GM19468 (cell line): ENCODE data around the gene SPTSSB.

Experiments
- ATAC-seq: cut with Tn5 transposase; IDR thresholded peaks from one replicate; pipeline ENCODE4 v1.9.1; 2021; ENCODE audit warnings: mild to moderate bottlenecking, moderate library complexity, moderate number of reproducible peaks; ENCODE audit not compliant: unreplicated experiment; ENCODE audit errors: extremely low read depth

Gene SPTSSB

GRCh38 chr3:161393310-161393709 lies 22.0 kb upstream of the SPTSSB start:
- no peak for ATAC-seq

- no peak for ATAC-seq
Observed at GRCh38 chr3:161392853-161393252, 21.5 kb upstream of the SPTSSB start.

GRCh38 chr3:161390200-161390599 lies 18.9 kb upstream of the SPTSSB start:
- no peak for ATAC-seq

GRCh38 chr3:161389445-161390035 lies 18.2 kb upstream of the SPTSSB start:
- no peak for ATAC-seq

GRCh38 chr3:161388855-161389254 lies 17.5 kb upstream of the SPTSSB start:
- ATAC-seq: no peak

- ATAC-seq: no peak
Observed at GRCh38 chr3:161386991-161387770, 15.9 kb upstream of the SPTSSB start.

- no peak for ATAC-seq
Observed at GRCh38 chr3:161372321-161373260, 1.3 kb upstream of the SPTSSB start.

- ATAC-seq: no peak
Observed at GRCh38 chr3:161369531-161369930, 1.8 kb downstream of the SPTSSB start.

GRCh38 chr3:161366094-161366493 lies 5.2 kb downstream of the SPTSSB start:
- no peak for ATAC-seq

GRCh38 chr3:161358488-161358887 lies 12.8 kb downstream of the SPTSSB start:
- ATAC-seq: no peak

- no peak for ATAC-seq
Observed at GRCh38 chr3:161356287-161356686, 15.0 kb downstream of the SPTSSB start.

GRCh38 chr3:161355508-161355907 lies 15.8 kb downstream of the SPTSSB start:
- ATAC-seq: no peak

GRCh38 chr3:161354554-161354953 lies 16.8 kb downstream of the SPTSSB start:
- ATAC-seq: no peak

- ATAC-seq: no peak
Observed at GRCh38 chr3:161351330-161351729, 20.0 kb downstream of the SPTSSB start.

- no peak for ATAC-seq
Observed at GRCh38 chr3:161350916-161351315, 20.4 kb downstream of the SPTSSB start.

GRCh38 chr3:161349529-161350312 lies 21.6 kb downstream of the SPTSSB start:
- no peak for ATAC-seq

- ATAC-seq: no peak
Observed at GRCh38 chr3:161348796-161349400, 22.4 kb downstream of the SPTSSB start.

GRCh38 chr3:161347726-161348125 lies 23.6 kb downstream of the SPTSSB start:
- ATAC-seq: no peak

- no peak for ATAC-seq
Observed at GRCh38 chr3:161345023-161345422, 26.3 kb downstream of the SPTSSB start.

GRCh38 chr3:161343986-161344385 lies 27.3 kb downstream of the SPTSSB start:
- ATAC-seq: no peak
